CD4-positive, alpha-beta T cell treated with Interleukin-15 for 1 hour (primary cell): ENCODE results near the gene IFRD1.
"Not testable (repeated sequence)": the region's sequence is repeated elsewhere in the genome, so short reads cannot be mapped to it uniquely, and the experiment has no call there.

ENCODE experiments used
- DNase-seq: peaks from one replicate; pipeline ENCODE4 v3.0.0-alpha.2; 2020

Gene IFRD1

GRCh38 chr7:112492186-112492585 is 41.9 kb downstream of the IFRD1 start:
- no peak for DNase-seq

- no peak for DNase-seq
These were observed 44.4 kb downstream of the IFRD1 start for GRCh38 chr7:112494656-112495055.

- DNase-seq, result no peak
These were observed 45.0 kb downstream of the IFRD1 start for GRCh38 chr7:112495156-112495788.

- DNase-seq, result no peak
These were observed 45.7 kb downstream of the IFRD1 start for GRCh38 chr7:112495810-112496462.

- DNase-seq, result no peak
These were observed 47.2 kb downstream of the IFRD1 start for GRCh38 chr7:112497481-112497880.

- no peak for DNase-seq
These were observed 50.4 kb downstream of the IFRD1 start for GRCh38 chr7:112500619-112501018.

- no peak for DNase-seq
These were observed 51.7 kb downstream of the IFRD1 start for GRCh38 chr7:112501801-112502503.

GRCh38 chr7:112502700-112503099 is 52.4 kb downstream of the IFRD1 start:
- DNase-seq, result no peak

GRCh38 chr7:112503361-112503972 is 53.2 kb downstream of the IFRD1 start:
- DNase-seq, result no peak

GRCh38 chr7:112504093-112504695 is 53.9 kb downstream of the IFRD1 start:
- no peak for DNase-seq

GRCh38 chr7:112505495-112505894 is 55.2 kb downstream of the IFRD1 start:
- DNase-seq, result no peak

- no peak for DNase-seq
These were observed 58.1 kb downstream of the IFRD1 start for GRCh38 chr7:112508404-112508803.

- no peak for DNase-seq
These were observed 59.1 kb downstream of the IFRD1 start for GRCh38 chr7:112509402-112509801.

GRCh38 chr7:112510001-112510742 is 59.9 kb downstream of the IFRD1 start:
- DNase-seq, result no peak

- no peak for DNase-seq
These were observed 60.5 kb downstream of the IFRD1 start for GRCh38 chr7:112510743-112511110.

- DNase-seq, result no peak
These were observed 61.4 kb downstream of the IFRD1 start for GRCh38 chr7:112511451-112512202.

GRCh38 chr7:112512451-112513210 is 62.4 kb downstream of the IFRD1 start:
- DNase-seq, result no peak

GRCh38 chr7:112515989-112516388 is 65.7 kb downstream of the IFRD1 start:
- no peak for DNase-seq

GRCh38 chr7:112516418-112516817 is 66.2 kb downstream of the IFRD1 start:
- DNase-seq, result not testable (repeated sequence)

- DNase-seq, result no peak
These were observed 67.2 kb downstream of the IFRD1 start for GRCh38 chr7:112517487-112517886.

- DNase-seq, result no peak
These were observed 70.5 kb downstream of the IFRD1 start for GRCh38 chr7:112520787-112521186.
